ENCODE measurements around the gene MYO18B.

Gene MYO18B

DNA sequence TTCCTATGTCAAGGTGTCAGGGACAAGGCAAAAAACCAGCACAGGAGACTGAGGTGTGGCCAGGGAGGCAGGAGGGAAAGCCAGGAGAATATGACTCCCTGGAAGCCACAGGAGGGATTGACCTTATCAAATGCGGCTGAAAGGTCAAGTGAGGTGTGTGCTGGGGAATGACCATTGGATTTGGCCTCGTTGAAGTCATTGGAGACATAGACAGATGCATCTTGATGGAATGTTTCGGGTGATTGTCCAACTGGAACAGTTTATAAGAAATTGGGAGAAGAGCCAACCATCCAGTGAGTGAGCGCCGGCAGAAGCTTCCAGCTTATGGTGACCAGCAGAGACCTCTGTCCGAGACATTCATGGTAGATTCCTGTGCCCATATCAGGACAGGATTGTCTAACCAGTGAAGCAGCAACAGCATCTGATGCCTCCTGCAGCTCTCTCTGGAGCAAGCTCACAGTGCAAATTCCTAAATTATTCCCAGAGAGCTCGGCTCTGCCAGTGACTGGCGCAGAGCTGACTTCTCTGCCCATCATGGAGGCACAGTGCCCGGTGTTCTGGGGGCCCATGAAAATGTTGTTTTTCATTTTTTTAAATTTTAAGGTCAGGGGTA lies 95.4 kb downstream of the MYO18B start:
- DNase-seq: no peak
- Histone ChIP-seq H3K9me3 (replicated peaks; ENCODE audit: insufficient read depth, low read length) (no peaks in the 10 kb centered on the region), H3F3A (ENCODE audit: insufficient read depth, low read length) (no peaks in the 10 kb centered on the region), H2AFZ (ENCODE audit: low read length) (no peak overlapping the region), H3K9me2 (replicated peaks; ENCODE audit: insufficient read depth, low read length) (no peaks in the 10 kb centered on the region), H3K4me1 (ENCODE audit: low read length) (no peaks in the 10 kb centered on the region), H3K27ac (ENCODE audit: low read length) (no peak overlapping the region), H3K4me2 (ENCODE audit: low read depth, low read length) (no peak overlapping the region), H4K20me1 (ENCODE audit: insufficient read depth, low read length) (no peaks in the 10 kb centered on the region), H3K36me3 (replicated peaks; ENCODE audit: insufficient read depth, low read length) (no peaks in the 10 kb centered on the region), H3K4me3 (ENCODE audit: low read length) (no peak overlapping the region), H3K27me3 (replicated peaks; ENCODE audit: insufficient read depth, low read length) (peaks cover 30% of the 10 kb centered on the region), H3K9ac (ENCODE audit: low read length) (no peak overlapping the region), H3K79me2 (ENCODE audit: low read length) (no peaks in the 10 kb centered on the region)
- TF ChIP-seq EZH2phosphoT487 (IDR thresholded peaks at IDR 0.05; ENCODE audit: low read length): no peak
- TF ChIP-seq EZH2 (optimal IDR thresholded peaks at IDR 0.05; ENCODE audit: low read depth, low read length): no peak

DNA sequence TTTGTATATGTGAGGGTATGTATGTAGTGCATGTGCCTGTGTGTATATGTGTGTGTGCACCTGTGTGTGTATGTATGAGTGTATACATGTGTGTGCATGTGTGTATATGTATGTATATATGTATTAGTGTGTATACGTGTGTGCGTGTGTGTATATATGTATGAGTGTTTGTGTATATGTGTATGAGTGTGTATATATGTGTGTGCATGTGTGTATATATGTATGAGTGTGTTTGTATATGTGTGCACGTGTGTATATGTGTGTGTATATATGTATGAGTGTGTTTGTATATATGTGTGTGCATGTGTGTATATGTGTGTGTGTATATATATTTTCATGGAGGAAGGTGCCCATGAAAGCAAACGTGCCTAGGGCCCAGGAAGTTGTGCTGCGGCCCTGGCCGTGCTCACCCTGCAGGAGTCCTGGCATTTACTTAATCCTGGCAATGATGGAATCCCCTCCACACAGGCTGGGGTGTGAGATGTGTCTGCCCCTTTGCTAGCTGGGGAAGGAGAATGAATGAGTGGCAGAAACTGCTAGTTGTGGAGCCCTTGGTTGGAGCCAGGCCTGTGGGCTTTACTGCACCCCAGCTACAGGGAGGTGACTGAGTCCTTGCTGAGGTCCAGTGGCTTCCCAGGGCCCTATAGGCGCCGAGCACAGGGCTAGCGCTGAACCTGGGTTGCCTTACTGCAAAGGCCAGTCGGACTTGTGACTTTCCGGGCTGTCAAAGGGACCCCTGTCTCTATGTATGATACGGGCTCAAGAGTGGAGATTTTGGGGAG lies 97.2 kb downstream of the MYO18B start:
- Histone ChIP-seq H3K9ac (ENCODE audit: low read length) (no peak overlapping the region), H3K27ac (ENCODE audit: low read length) (no peak overlapping the region), H3K36me3 (replicated peaks; ENCODE audit: insufficient read depth, low read length) (no peaks in the 10 kb centered on the region), H3K9me3 (replicated peaks; ENCODE audit: insufficient read depth, low read length) (no peaks in the 10 kb centered on the region), H3K4me3 (ENCODE audit: low read length) (no peak overlapping the region), H3K4me2 (ENCODE audit: low read depth, low read length) (no peak overlapping the region), H4K20me1 (ENCODE audit: insufficient read depth, low read length) (no peaks in the 10 kb centered on the region), H3K79me2 (ENCODE audit: low read length) (no peaks in the 10 kb centered on the region), H3F3A (ENCODE audit: insufficient read depth, low read length) (no peaks in the 10 kb centered on the region), H3K9me2 (replicated peaks; ENCODE audit: insufficient read depth, low read length) (no peaks in the 10 kb centered on the region), H3K27me3 (replicated peaks; ENCODE audit: insufficient read depth, low read length) (peaks cover 38% of the 10 kb centered on the region), H2AFZ (ENCODE audit: low read length) (no peak overlapping the region), H3K4me1 (ENCODE audit: low read length) (no peaks in the 10 kb centered on the region)
- DNase-seq: no peak
- TF ChIP-seq EZH2 (optimal IDR thresholded peaks at IDR 0.05; ENCODE audit: low read depth, low read length): no peak
- TF ChIP-seq, protein P1, sequence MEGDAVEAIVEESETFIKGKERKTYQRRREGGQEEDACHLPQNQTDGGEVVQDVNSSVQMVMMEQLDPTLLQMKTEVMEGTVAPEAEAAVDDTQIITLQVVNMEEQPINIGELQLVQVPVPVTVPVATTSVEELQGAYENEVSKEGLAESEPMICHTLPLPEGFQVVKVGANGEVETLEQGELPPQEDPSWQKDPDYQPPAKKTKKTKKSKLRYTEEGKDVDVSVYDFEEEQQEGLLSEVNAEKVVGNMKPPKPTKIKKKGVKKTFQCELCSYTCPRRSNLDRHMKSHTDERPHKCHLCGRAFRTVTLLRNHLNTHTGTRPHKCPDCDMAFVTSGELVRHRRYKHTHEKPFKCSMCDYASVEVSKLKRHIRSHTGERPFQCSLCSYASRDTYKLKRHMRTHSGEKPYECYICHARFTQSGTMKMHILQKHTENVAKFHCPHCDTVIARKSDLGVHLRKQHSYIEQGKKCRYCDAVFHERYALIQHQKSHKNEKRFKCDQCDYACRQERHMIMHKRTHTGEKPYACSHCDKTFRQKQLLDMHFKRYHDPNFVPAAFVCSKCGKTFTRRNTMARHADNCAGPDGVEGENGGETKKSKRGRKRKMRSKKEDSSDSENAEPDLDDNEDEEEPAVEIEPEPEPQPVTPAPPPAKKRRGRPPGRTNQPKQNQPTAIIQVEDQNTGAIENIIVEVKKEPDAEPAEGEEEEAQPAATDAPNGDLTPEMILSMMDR (IDR thresholded peaks at IDR 0.05; ENCODE audit: low read length): no peak
- TF ChIP-seq EZH2phosphoT487 (IDR thresholded peaks at IDR 0.05; ENCODE audit: low read length): no peak

DNA sequence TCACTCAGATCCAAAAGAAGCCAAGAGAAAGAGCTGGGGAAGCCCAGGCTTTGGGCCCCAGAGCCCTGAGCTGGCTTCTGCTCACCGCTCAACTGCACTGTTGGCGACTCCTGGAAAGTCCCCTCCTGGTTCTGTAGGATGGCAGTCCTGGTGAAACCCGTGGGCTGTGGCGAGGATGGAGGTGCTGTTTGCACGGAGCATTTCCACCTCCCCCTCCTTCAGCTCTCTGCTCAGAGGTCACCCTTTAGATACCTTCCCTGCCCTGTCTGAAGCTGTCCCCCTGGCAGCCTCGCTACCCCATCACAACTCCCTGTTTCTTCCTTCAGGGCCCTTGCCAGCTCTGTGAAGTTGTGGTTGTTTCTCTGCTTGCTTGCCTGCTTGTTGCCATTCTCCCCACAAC lies 97.8 kb downstream of the MYO18B start:
- Histone ChIP-seq H3K4me1 (ENCODE audit: low read length) (no peaks in the 10 kb centered on the region), H3K27ac (ENCODE audit: low read length) (no peak overlapping the region), H3K36me3 (replicated peaks; ENCODE audit: insufficient read depth, low read length) (no peaks in the 10 kb centered on the region), H3K9me3 (replicated peaks; ENCODE audit: insufficient read depth, low read length) (no peaks in the 10 kb centered on the region), H3K27me3 (replicated peaks; ENCODE audit: insufficient read depth, low read length) (peaks cover 44% of the 10 kb centered on the region), H3K79me2 (ENCODE audit: low read length) (no peaks in the 10 kb centered on the region), H3F3A (ENCODE audit: insufficient read depth, low read length) (no peaks in the 10 kb centered on the region), H3K9me2 (replicated peaks; ENCODE audit: insufficient read depth, low read length) (no peaks in the 10 kb centered on the region), H2AFZ (ENCODE audit: low read length) (no peak overlapping the region), H4K20me1 (ENCODE audit: insufficient read depth, low read length) (no peaks in the 10 kb centered on the region), H3K4me2 (ENCODE audit: low read depth, low read length) (no peak overlapping the region), H3K4me3 (ENCODE audit: low read length) (no peak overlapping the region), H3K9ac (ENCODE audit: low read length) (no peak overlapping the region)
- no peak for DNase-seq
- TF ChIP-seq, protein P1 (IDR thresholded peaks at IDR 0.05; ENCODE audit: low read length): no peak
- TF ChIP-seq EZH2phosphoT487 (IDR thresholded peaks at IDR 0.05; ENCODE audit: low read length) (no peak), EZH2 (optimal IDR thresholded peaks at IDR 0.05; ENCODE audit: low read depth, low read length) (no peak)

DNA sequence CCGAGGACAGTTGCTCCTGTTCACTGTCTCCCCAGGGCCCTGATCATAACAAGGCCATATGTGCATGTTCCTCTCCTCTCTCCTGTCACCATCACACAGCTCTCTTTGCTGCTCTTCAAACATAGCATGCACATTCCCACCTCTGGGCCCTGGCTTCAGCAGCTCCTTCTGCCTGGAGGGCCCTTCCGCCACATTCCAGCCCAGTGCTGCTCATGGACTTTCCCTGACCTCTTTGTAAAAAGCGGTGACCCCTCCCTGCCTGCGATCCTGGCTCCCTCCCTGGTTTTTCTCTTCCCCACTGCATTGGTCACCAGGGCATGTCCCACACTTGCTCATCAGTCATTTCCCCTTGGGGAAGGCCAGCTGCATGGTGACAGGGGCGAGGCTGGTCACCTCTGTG lies 98.2 kb downstream of the MYO18B start:
- no peak overlapping the region for H3K27ac ChIP-seq (ENCODE audit: low read length)
- no peaks in the 10 kb centered on the region for H4K20me1 ChIP-seq (ENCODE audit: insufficient read depth, low read length)
- TF ChIP-seq EZH2phosphoT487 (IDR thresholded peaks at IDR 0.05; ENCODE audit: low read length) (no peak), EZH2 (optimal IDR thresholded peaks at IDR 0.05; ENCODE audit: low read depth, low read length) (no peak)
- TF ChIP-seq, protein P1 (IDR thresholded peaks at IDR 0.05; ENCODE audit: low read length): no peak
- H3K4me3 ChIP-seq (ENCODE audit: low read length): no peak overlapping the region
- H3K9me3 ChIP-seq (replicated peaks; ENCODE audit: insufficient read depth, low read length): no peaks in the 10 kb centered on the region
- H3K4me1 ChIP-seq (ENCODE audit: low read length): no peaks in the 10 kb centered on the region
- no peak overlapping the region for H3K9ac ChIP-seq (ENCODE audit: low read length)
- DNase-seq: no peak
- no peaks in the 10 kb centered on the region for H3F3A ChIP-seq (ENCODE audit: insufficient read depth, low read length)
- no peak overlapping the region for H2AFZ ChIP-seq (ENCODE audit: low read length)
- H3K9me2 ChIP-seq (replicated peaks; ENCODE audit: insufficient read depth, low read length): no peaks in the 10 kb centered on the region
- H3K79me2 ChIP-seq (ENCODE audit: low read length): no peaks in the 10 kb centered on the region
- no peak overlapping the region for H3K4me2 ChIP-seq (ENCODE audit: low read depth, low read length)
- no peaks in the 10 kb centered on the region for H3K36me3 ChIP-seq (replicated peaks; ENCODE audit: insufficient read depth, low read length)
- H3K27me3 ChIP-seq (replicated peaks; ENCODE audit: insufficient read depth, low read length): peaks cover 47% of the 10 kb centered on the region
